Kidney epithelial cell (primary cell): ENCODE results near the gene PRMT5. TPM values are rescaled to one million over a fixed set of nuclear protein-coding genes. Genes with fewer than 3 reads are reported as not detected.

Experiments used
- DNase-seq: peaks from one replicate; pipeline ENCODE4 v3.0.0-alpha.2; 2010; ENCODE audit warnings: low read depth
- H3K27me3 ChIP-seq: 2 replicates; pipeline ENCODE4 v1.6.0; 2011; ENCODE audit warnings: low read length; ENCODE audit not compliant: control insufficient read depth, insufficient read depth
- H3K36me3 ChIP-seq: 2 replicates; pipeline ENCODE4 v1.5.1; 2011; ENCODE audit warnings: low read length; ENCODE audit not compliant: control insufficient read depth, insufficient read depth
- H3K4me3 ChIP-seq: 2 replicates; pipeline ENCODE4 v1.5.1; 2011; ENCODE audit warnings: low read depth, mild to moderate bottlenecking, control low read depth, low read length
- CTCF ChIP-seq: IDR thresholded peaks from 2 replicates; pipeline ENCODE4 v1.5.1; 2011; ENCODE audit warnings: mild to moderate bottlenecking, moderate library complexity, low read length, control low read depth, inconsistent platforms; ENCODE audit not compliant: insufficient read depth, poor library complexity, severe bottlenecking
- total RNA-seq: library from RNA; depleted of rRNA; stranded (reverse); fragments of >200 nt; gene quantifications from 2 replicates; pipeline ENCODE4 v1.2.3, GENCODE V29; 2015

PRMT5 gene
- total RNA-seq, 1 donor from 2014 or later = 94.0 TPM

GRCh38 chr14:22925513-22925912 lies 3.7 kb downstream of the PRMT5 start:
- TF ChIP-seq CTCF = no peak
- Histone ChIP-seq H3K27me3 (no peaks in the 10 kb centered on the region), H3K4me3 (no peak overlapping the region), H3K36me3 (peaks cover 2% of the 10 kb centered on the region)
- no peak for DNase-seq

- DNase-seq = no peak
- Histone ChIP-seq H3K27me3 (no peaks in the 10 kb centered on the region), H3K4me3 (no peak overlapping the region), H3K36me3 (peaks cover 2% of the 10 kb centered on the region)
- no peak for TF ChIP-seq CTCF
Observed at GRCh38 chr14:22923746-22924145, 5.4 kb downstream of the PRMT5 start.

- H3K36me3 ChIP-seq = peaks cover 1% of the 10 kb centered on the region
- no peak for TF ChIP-seq CTCF
- no peak for DNase-seq
- no peak overlapping the region for H3K4me3 ChIP-seq
- no peaks in the 10 kb centered on the region for H3K27me3 ChIP-seq
Observed at GRCh38 chr14:22922294-22922693, 6.9 kb downstream of the PRMT5 start.

- Histone ChIP-seq H3K27me3 (no peaks in the 10 kb centered on the region), H3K4me3 (no peak overlapping the region), H3K36me3 (no peaks in the 10 kb centered on the region)
- no peak for TF ChIP-seq CTCF
- DNase-seq = no peak
Observed at GRCh38 chr14:22920697-22921096, 8.5 kb downstream of the PRMT5 start.

GRCh38 chr14:22919601-22919921 lies 9.6 kb downstream of the PRMT5 start:
- Histone ChIP-seq H3K27me3 (no peaks in the 10 kb centered on the region), H3K36me3 (no peaks in the 10 kb centered on the region), H3K4me3 (peak overlapping the region; percentile 4)
- no peak for DNase-seq
- no peak for TF ChIP-seq CTCF

- no peaks in the 10 kb centered on the region for H3K36me3 ChIP-seq
- peak within 1 kb of the TSS; percentile 69 for H3K4me3 ChIP-seq
- TF ChIP-seq CTCF = no peak
- no peaks in the 10 kb centered on the region for H3K27me3 ChIP-seq
- DNase-seq = peak; percentile 100
Observed at GRCh38 chr14:22918804-22919600, 10.2 kb downstream of the PRMT5 start, which contains the start of gene RBM23. Gene RBM23, minus strand, starts transcription at chr14:22919149.
